OCI-LY3 (cell line): ENCODE results near the gene MIER2.

ENCODE experiments used
- H2AFZ ChIP-seq: fragments of 200-600, 300-600 bp; shearing (Covaris generic); 2 replicates; pipeline ENCODE4 v1.6.0; 2014; ENCODE audit warnings: antibody characterized with exemption, low read depth, low read length
- H3K27ac ChIP-seq: fragments of 200-600, 300-600 bp; sonication (generic); 2 replicates; pipeline ENCODE4 v1.5.1; 2014; ENCODE audit warnings: mild to moderate bottlenecking, low read length, moderate library complexity, mixed read lengths
- H3K27me3 ChIP-seq: fragments of 200-600, 300-600 bp; sonication (generic); 2 replicates; pipeline ENCODE4 v1.6.1; 2014; ENCODE audit warnings: low read depth, low read length, mixed read lengths
- H3K36me3 ChIP-seq: fragments of 200-600, 300-600 bp; sonication (generic); replicated peaks from 2 replicates; pipeline ENCODE3; 2014; ENCODE audit warnings: low read depth, low read length, mixed read lengths
- H3K4me1 ChIP-seq: fragments of 300-600, 200-600 bp; sonication (generic); 2 replicates; pipeline ENCODE4 v1.6.1; 2014; ENCODE audit warnings: low read length, mixed read lengths
- H3K4me2 ChIP-seq: fragments of 200-600, 300-600 bp; sonication (generic); 2 replicates; pipeline ENCODE4 v1.6.1; 2014; ENCODE audit warnings: low read length, mixed read lengths
- H3K4me3 ChIP-seq: fragments of 300-600, 200-600 bp; sonication (generic); 2 replicates; pipeline ENCODE4 v1.5.1; 2014; ENCODE audit warnings: antibody characterized with exemption, mild to moderate bottlenecking, low read length, moderate library complexity
- H3K79me2 ChIP-seq: fragments of 300-600, 200-600 bp; shearing (Covaris generic); 2 replicates; pipeline ENCODE4 v1.6.1; 2014; ENCODE audit warnings: mild to moderate bottlenecking, low read length, mixed read lengths
- H3K9ac ChIP-seq: fragments of 300-600, 200-600 bp; shearing (Covaris generic); 2 replicates; pipeline ENCODE4 v1.6.0; 2014; ENCODE audit warnings: mild to moderate bottlenecking, low read length, moderate library complexity
- H3K9me3 ChIP-seq: fragments of 200-600, 300-600 bp; shearing (Covaris generic); 2 replicates; pipeline ENCODE4 v1.6.1; 2014; ENCODE audit warnings: low read length, mixed read lengths; ENCODE audit not compliant: insufficient read depth
- H4K20me1 ChIP-seq: fragments of 200-600, 300-600 bp; sonication (generic); 2 replicates; pipeline ENCODE4 v1.6.1; 2016; ENCODE audit warnings: low read length, mixed read lengths; ENCODE audit not compliant: insufficient read depth
- CTCF ChIP-seq: fragments of 200-600, 300-600 bp; sonication (generic); IDR thresholded peaks from 2 replicates; pipeline ENCODE4 v1.5.1; 2014; ENCODE audit warnings: antibody characterized with exemption, low read length, low read depth
- EZH2phosphoT487 ChIP-seq: fragments of 200-600 bp; shearing (Covaris generic); IDR thresholded peaks from 2 replicates; pipeline ENCODE4 v1.6.1; 2018; ENCODE audit warnings: antibody characterized with exemption, mixed run types, low read depth

MIER2 gene

GRCh38 chr19:290372-291005, 54.1 kb downstream of the MIER2 start:
- Histone ChIP-seq H3K79me2 (no peaks in the 10 kb centered on the region), H3K4me1 (no peaks in the 10 kb centered on the region), H3K4me3 (no peak overlapping the region), H3K27ac (no peak overlapping the region), H3K4me2 (no peak overlapping the region), H3K27me3 (no peaks in the 10 kb centered on the region), H2AFZ (no peak overlapping the region), H3K36me3 (no peaks in the 10 kb centered on the region), H3K9me3 (no peaks in the 10 kb centered on the region), H4K20me1 (no peaks in the 10 kb centered on the region), H3K9ac (no peak overlapping the region)
- no peak for TF ChIP-seq EZH2phosphoT487
- TF ChIP-seq CTCF: no peak

- Histone ChIP-seq H4K20me1 (no peaks in the 10 kb centered on the region), H3K9me3 (no peaks in the 10 kb centered on the region), H2AFZ (no peak overlapping the region), H3K4me1 (no peaks in the 10 kb centered on the region), H3K79me2 (no peaks in the 10 kb centered on the region), H3K9ac (no peak overlapping the region), H3K4me2 (no peak overlapping the region), H3K4me3 (no peak overlapping the region), H3K27ac (no peak overlapping the region), H3K36me3 (no peaks in the 10 kb centered on the region), H3K27me3 (no peaks in the 10 kb centered on the region)
- TF ChIP-seq CTCF: no peak
- no peak for TF ChIP-seq EZH2phosphoT487
Measured at GRCh38 chr19:289651-290371, 54.8 kb downstream of the MIER2 start.

DNA sequence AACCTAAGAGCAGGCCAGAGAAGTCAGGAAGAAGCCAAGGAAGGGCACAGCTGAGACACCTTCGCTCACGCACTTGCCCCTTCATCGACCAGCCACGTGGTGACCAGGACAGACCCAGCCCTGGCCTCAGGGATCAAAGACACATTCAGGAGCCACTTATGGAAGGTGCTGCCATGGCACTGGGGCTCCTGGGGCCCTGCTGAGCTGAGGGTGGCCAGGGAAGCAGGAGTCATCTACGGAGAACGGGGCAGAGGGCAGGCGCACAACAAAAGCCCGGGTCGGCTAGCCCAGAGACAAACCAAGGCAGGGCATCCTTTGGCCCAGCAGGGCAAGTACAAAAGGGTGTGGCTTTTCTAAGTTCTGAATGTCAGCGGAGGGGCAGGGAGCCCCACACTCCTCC, 55.7 kb downstream of the MIER2 start:
- H3K4me3 ChIP-seq: no peak overlapping the region
- H3K9me3 ChIP-seq: no peaks in the 10 kb centered on the region
- TF ChIP-seq EZH2phosphoT487: no peak
- no peak for TF ChIP-seq CTCF
- H3K27ac ChIP-seq: no peak overlapping the region
- no peak overlapping the region for H2AFZ ChIP-seq
- no peak overlapping the region for H3K4me2 ChIP-seq
- H3K36me3 ChIP-seq: no peaks in the 10 kb centered on the region
- no peaks in the 10 kb centered on the region for H3K27me3 ChIP-seq
- H3K9ac ChIP-seq: no peak overlapping the region
- H3K4me1 ChIP-seq: no peaks in the 10 kb centered on the region
- no peaks in the 10 kb centered on the region for H3K79me2 ChIP-seq
- H4K20me1 ChIP-seq: no peaks in the 10 kb centered on the region

- no peak overlapping the region for H3K27ac ChIP-seq
- H3K36me3 ChIP-seq: no peaks in the 10 kb centered on the region
- no peak overlapping the region for H3K4me2 ChIP-seq
- no peak overlapping the region for H3K9ac ChIP-seq
- no peaks in the 10 kb centered on the region for H4K20me1 ChIP-seq
- no peaks in the 10 kb centered on the region for H3K79me2 ChIP-seq
- no peaks in the 10 kb centered on the region for H3K27me3 ChIP-seq
- H3K4me3 ChIP-seq: no peak overlapping the region
- no peak overlapping the region for H2AFZ ChIP-seq
- TF ChIP-seq EZH2phosphoT487: no peak
- no peaks in the 10 kb centered on the region for H3K4me1 ChIP-seq
- H3K9me3 ChIP-seq: no peaks in the 10 kb centered on the region
Measured at GRCh38 chr19:287381-287871, 57.2 kb downstream of the MIER2 start.
